Retina (tissue), 1 donor: ENCODE data around the gene CASD1.

ENCODE experiments used
- DNase-seq: peaks from one replicate; pipeline ENCODE4 v3.0.0-alpha.2; 2016

The CASD1 gene

DNA sequence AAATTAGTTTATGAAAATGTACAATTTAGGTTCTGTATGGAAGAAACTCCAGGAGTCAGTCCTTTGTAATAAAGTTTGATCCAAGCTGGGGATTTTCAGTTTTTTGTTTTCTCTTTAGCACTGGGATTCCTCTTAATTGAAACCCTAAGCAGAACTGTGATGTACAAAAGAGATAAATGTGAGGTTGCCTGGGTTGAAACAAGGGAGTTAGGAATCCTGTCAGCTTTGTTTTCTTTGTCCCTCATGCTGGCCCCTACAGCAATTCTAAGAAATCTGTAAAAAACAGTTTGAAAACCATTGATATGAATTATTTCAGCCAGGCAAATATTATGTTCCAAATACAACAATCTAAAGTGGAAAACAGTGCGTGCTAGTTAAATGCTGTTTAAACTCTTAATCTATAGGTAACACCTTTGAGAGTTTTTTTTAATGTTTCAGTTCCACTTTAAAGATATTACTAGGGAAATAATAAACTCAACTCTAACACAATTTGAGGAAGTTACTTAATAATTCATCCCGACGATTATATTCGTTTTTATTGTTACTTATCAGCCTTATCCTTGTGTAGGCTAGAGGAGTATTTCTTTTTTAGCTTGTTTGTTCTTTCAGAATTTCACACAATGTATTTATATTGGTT is 81.0 kb downstream of the CASD1 start:
- DNase-seq: no peak

DNA sequence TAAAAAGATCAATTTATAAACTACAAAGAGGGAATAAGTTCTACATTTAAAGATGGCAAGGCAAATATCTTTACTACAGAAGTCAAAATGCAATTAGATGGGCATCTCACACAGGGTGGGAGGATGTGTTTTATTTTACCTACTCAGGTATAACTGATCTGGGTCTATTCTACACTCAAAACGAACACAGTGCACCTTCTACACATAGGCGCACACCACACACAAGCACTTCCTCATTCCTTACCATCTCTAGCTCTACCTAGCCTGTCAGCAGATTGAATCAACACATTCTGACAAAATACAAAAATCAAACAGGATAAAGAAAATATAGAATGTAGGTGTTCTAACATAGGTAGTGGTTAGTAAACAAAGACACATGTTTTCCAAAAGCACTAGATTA is 81.6 kb downstream of the CASD1 start:
- DNase-seq: no peak

DNA sequence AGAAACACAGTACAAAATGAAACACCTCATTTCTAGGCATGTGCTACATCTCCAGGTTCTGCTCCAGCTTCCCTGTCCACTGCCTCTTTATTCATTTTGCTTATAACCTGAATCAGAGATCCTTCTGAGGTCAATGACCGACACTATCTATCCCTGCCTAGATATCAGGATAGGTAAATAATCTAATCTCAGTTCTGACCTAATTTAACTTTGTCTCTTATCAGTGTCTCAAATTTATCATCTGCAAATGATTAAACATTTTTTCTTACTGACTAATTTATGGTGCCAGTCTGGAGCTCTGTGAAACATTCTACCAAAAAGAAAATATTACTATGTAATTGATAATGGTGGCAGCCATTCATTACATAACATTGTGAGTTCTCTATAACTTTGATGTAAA is 85.3 kb downstream of the CASD1 start:
- DNase-seq: no peak

DNA sequence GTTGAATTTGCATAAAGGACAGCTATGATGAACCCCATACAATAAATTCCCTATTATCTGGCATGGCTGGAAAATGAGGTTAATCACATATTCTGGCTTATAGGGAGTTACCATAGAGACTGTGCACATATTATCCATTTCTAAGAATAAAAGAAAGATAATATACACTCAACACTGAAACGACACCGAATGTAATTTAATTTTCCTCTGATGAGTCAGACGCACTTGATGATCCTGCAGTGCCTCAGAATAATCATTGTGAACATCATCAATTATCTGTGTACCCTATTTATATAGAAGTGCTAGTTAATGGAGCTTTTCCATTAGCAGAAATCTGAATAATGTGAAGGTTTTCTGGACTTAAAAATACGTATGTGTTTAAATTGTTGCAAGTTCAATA is 86.1 kb downstream of the CASD1 start:
- DNase-seq: no peak

DNA sequence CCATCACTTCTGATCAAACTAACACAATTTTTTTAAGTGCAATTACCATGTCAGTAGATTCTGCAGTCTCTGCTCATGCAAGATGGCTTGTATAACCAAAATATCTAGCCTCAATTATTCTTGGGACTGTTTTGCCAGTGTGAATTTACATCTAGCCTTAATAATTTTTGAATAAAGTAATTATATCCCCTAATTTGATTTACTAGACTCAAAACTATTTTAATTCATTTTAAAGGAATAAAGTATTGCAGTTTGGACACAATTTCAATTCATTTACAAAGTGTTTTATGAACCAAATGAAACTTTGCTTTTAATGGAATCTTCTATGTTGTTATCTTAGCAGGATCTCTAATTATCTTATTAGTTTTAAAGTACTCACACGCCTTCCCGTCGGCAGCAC is 90.7 kb downstream of the CASD1 start:
- DNase-seq: no peak

DNA sequence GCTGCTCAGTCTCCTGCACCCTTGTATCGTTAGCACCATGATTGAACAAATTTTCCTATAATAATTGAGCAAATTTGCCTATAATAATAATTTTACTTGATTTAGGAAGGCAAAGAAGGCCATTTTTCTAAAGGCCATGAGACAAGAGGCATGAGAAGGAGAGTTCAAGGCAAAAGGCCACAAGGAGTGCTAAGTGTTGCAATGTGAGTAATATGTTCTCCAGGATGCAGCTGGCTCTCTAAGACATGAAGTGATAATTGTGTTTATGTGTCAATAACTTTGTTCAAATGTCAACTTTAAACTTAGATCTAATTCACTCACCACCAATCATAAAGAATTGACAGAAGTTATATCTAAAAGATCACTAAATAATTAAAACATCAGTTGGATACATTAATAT is 92.6 kb downstream of the CASD1 start:
- no peak for DNase-seq

DNA sequence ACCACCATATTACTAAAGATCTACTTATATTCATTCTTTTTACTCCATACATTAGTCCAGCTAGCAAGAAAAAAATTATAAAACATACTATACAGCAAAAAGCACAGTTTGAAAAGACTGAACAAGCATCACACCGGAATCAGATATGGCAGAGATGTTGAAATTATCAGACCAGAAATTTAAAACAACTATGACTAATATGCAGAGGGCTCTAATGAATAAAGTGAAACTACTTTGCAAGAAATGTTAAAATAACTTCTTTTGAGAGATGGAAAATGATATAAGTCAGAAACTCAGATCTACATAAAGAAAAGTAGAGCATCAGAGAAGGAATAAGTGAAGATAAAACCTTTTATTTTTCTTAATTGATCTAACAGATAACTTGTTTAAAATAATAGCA is 95.4 kb downstream of the CASD1 start:
- DNase-seq: no peak
